B cell (primary cell): ENCODE data around the gene KCTD6.

Source experiments
- CTCF ChIP-seq: fragments of 200-600 bp; IDR thresholded peaks from one replicate; pipeline ENCODE4 v1.8.0; 2022; ENCODE audit warnings: antibody characterized with exemption, mild to moderate bottlenecking
- EZH2 ChIP-seq: IDR thresholded peaks from 2 replicates; pipeline ENCODE4 v1.6.1; 2012; ENCODE audit warnings: borderline replicate concordance, low read depth, mild to moderate bottlenecking, moderate library complexity, low read length; ENCODE audit not compliant: insufficient read depth, poor library complexity, severe bottlenecking

GRCh38 chr3:58485801-58486435, 6.0 kb upstream of the KCTD6 start:
- TF ChIP-seq CTCF (no peak), EZH2 (no peak)
